Coronary artery (tissue), 2 donors: ENCODE measurements around the gene NRXN2.
"Not testable (repeated sequence)": the region's sequence is repeated elsewhere in the genome, so short reads cannot be mapped to it uniquely, and the experiment has no call there.

Source experiments
- DNase-seq: peaks from one replicate; pipeline ENCODE4 v3.0.0-alpha.2; 2017; ENCODE audit warnings: low spot score
- H3K27ac ChIP-seq, 2 donors: fragments of 200-600 bp; sonication (generic); one replicate each; pipeline ENCODE4 v1.5.1; 2016 to 2019
- H3K4me3 ChIP-seq: fragments of 200-600 bp; sonication (generic); 2 replicates; pipeline ENCODE4 v1.5.1; 2016; ENCODE audit warnings: mild to moderate bottlenecking, moderate library complexity
- CTCF ChIP-seq: fragments of 200-600 bp; sonication (generic); IDR thresholded peaks from one replicate; pipeline ENCODE4 v1.5.1; 2019; ENCODE audit warnings: antibody characterized with exemption

NRXN2 gene

GRCh38 chr11:64711138-64711955 is 11.7 kb downstream of the NRXN2 start:
- TF ChIP-seq CTCF: no peak
- no peak overlapping the region for H3K27ac ChIP-seq
- DNase-seq: no peak
- no peak overlapping the region for H3K4me3 ChIP-seq

DNA sequence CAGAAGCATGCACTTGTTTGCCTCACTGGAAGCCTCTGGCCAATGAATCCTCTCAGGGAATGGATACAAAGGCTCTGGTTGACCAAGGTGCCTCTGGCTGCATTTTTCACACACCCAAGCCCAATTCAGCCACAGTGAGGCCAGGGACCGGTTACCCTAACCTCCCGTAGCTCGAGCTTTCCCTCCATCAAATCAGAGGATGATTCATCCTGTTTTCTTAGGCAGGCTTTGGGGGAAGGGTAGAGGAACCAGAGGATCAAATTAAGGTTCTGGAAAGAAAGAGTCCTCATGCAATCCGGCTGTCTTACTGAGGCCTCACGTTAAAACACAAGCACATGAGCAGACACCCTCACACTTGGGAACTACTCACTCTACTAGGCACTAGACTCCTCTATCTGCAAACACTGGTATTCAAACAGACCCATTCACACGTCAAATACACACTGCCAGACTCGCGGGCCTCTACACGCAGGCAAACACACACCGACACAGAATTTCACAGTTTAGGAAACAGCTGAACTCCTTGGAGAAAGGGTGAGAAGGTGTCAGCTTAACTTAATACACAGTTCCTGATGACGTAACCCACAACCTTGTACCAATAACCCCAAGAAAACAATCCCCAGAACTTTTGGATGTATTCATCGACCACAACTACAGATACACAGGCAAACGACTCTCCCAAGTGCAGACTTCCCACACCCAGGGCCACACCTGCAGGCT is 12.4 kb downstream of the NRXN2 start:
- no peak for DNase-seq
- no peak for TF ChIP-seq CTCF
- H3K4me3 ChIP-seq: no peak overlapping the region
- H3K27ac ChIP-seq: no peak overlapping the region

- no peak for DNase-seq
- Histone ChIP-seq H3K27ac (no peak overlapping the region), H3K4me3 (no peak overlapping the region)
- no peak for TF ChIP-seq CTCF
These were observed 17.5 kb downstream of the NRXN2 start for GRCh38 chr11:64705501-64705900.

DNA sequence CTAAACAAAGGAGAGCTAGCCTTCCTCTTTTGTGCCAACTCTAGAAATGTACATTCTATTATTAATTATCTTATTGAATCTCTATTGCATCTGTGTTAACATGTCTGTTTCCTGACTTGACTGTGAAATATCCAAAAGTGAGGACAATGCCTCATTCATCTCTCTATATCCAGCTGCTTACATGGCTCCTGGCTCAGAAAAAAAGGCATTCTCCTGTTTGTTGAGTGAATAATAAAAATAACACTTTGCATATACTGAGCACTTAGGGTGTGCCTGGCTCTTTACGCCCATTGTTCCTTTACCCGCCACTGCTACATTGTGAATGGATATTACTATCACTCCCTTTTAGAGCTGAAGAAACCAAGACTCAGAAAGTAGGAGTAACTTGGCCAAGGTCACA is 19.9 kb downstream of the NRXN2 start:
- no peak for TF ChIP-seq CTCF
- no peak overlapping the region for H3K4me3 ChIP-seq
- DNase-seq: no peak
- H3K27ac ChIP-seq: no peak overlapping the region

DNA sequence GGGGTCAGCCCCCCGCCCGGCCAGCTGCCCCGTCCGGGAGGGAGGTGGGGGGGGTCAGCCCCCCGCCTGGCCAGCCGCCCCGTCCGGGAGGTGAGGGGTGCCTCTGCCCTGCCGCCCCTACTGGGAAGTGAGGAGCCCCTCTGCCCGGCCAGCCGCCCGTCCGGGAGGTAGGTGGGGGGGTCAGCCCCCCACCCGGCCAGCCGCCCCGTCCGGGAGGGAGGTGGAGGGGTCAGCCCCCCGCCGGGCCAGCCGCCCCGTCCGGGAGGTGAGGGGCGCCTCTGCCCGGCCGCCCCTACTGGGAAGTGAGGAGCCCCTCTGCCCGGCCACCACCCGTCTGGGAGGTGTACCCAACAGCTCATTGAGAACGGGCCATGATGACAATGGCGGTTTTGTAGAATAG is 21.0 kb downstream of the NRXN2 start:
- not testable (repeated sequence) for DNase-seq, H3K27ac ChIP-seq, H3K4me3 ChIP-seq

DNA sequence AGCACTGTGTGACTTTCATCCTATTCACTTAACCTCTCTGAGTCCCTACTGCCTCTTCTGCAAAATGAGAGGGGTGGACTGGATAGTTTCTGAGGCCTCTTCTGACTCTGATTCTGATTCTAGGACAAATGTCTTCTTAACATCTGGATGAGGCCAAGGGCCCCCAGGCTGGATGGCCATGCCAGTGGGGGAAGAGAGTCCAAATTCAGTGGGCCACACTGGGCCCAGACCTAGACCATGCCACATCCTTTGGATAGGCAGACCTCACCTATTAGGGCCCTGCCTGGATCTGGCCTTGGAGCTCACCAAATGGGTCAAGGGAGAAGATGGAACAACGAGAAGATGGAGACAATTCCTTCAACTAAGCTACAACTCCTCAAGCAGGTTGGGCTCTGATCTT is 24.6 kb downstream of the NRXN2 start:
- no peak overlapping the region for H3K27ac ChIP-seq
- TF ChIP-seq CTCF: no peak
- no peak for DNase-seq
- H3K4me3 ChIP-seq: no peak overlapping the region

GRCh38 chr11:64697663-64698375 is 25.2 kb downstream of the NRXN2 start:
- H3K4me3 ChIP-seq: no peak overlapping the region
- TF ChIP-seq CTCF: no peak
- no peak for DNase-seq
- H3K27ac ChIP-seq: no peak overlapping the region
